ENCODE results near the gene NHS. TPM values are rescaled to one million over a fixed set of nuclear protein-coding genes. Genes with fewer than 3 reads are reported as not detected.
"Not testable (repeated sequence)": the region's sequence is repeated elsewhere in the genome, so short reads cannot be mapped to it uniquely, and the experiment has no call there.

The NHS gene
- total RNA-seq, 2 donors from 2014 or later = 6.0 to 7.3 TPM

DNA sequence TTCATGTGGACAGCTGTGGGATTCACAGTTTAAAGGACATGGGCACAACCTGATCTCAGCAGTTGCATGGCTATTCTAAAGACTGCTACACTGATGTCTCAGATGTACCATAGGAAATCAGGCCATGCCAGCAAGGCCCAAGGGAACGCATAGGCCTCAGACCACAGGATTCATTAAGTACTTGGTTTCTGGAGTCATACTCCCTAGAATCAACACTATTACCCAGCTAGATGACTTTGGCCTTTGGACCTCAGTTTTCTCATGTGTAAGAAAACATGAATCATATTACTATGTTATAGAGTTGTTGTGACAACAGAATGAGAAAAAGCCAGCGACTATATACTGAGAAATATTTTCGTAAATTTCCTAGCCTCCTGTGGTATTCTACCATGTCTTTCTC is 67.9 kb downstream of the NHS start:
- WGBS, 2 experiments (ENCODE audit: insufficient coverage in 1 of 2, insufficient read length in 1 of 2) = 87% methylated on average over 3 of the region's 3 CpGs; no CpG with 5 or more reads in 1 of the 2 experiments
- no peaks in the 10 kb centered on the region for H3K9me3 ChIP-seq (ENCODE audit: control insufficient read depth, low read length)

DNA sequence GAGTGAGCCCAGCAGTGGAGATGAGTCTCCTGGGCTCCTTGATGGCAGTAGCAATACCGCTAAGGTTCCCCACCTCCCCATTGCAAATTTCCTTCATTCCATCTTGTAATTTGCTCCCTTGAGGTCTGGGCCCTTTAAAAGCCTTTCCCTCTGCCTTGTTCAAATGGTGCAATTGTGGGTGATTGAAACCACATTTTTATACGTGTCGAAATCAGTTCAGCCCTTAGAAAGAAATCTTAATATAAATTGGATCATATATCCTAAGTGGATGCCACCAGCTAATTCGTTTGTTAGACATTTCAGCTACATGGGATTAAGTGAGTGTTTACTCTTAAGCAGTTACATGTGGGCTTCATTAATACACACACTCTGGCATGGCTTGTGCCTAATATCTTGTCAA is 68.6 kb downstream of the NHS start:
- Mint-ChIP-seq H3K27me3 (ENCODE audit: insufficient read depth) (no peaks in the 10 kb centered on the region), H3K4me1 (peaks cover 16% of the 10 kb centered on the region), H3K9me3 (no peaks in the 10 kb centered on the region), H3K36me3 (ENCODE audit: low read depth) (no peaks in the 10 kb centered on the region), H3K4me3 (no peak overlapping the region), H3K27ac (no peak overlapping the region)
- Histone ChIP-seq H3K27ac (ENCODE audit: low read depth, low read length) (no peak overlapping the region), H3K9me3 (ENCODE audit: control insufficient read depth, low read length) (no peaks in the 10 kb centered on the region), H3K27me3 (ENCODE audit: control insufficient read depth, insufficient read depth, low read length, poor library complexity, severe bottlenecking) (no peaks in the 10 kb centered on the region), H3K9ac (ENCODE audit: extremely low read depth, low read length, poor library complexity, severe bottlenecking) (no peak overlapping the region), H3K36me3 (ENCODE audit: control insufficient read depth, insufficient read depth, low read length) (no peaks in the 10 kb centered on the region), H3K4me1 (ENCODE audit: control insufficient read depth, insufficient read depth, low read length) (no peaks in the 10 kb centered on the region), H3K4me3 (ENCODE audit: low read length) (no peak overlapping the region)
- TF ChIP-seq, protein P1, sequence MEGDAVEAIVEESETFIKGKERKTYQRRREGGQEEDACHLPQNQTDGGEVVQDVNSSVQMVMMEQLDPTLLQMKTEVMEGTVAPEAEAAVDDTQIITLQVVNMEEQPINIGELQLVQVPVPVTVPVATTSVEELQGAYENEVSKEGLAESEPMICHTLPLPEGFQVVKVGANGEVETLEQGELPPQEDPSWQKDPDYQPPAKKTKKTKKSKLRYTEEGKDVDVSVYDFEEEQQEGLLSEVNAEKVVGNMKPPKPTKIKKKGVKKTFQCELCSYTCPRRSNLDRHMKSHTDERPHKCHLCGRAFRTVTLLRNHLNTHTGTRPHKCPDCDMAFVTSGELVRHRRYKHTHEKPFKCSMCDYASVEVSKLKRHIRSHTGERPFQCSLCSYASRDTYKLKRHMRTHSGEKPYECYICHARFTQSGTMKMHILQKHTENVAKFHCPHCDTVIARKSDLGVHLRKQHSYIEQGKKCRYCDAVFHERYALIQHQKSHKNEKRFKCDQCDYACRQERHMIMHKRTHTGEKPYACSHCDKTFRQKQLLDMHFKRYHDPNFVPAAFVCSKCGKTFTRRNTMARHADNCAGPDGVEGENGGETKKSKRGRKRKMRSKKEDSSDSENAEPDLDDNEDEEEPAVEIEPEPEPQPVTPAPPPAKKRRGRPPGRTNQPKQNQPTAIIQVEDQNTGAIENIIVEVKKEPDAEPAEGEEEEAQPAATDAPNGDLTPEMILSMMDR (conservative IDR thresholded peaks at IDR 0.05) = no peak
- no peak for DNase-seq
- WGBS, 2 experiments (ENCODE audit: insufficient coverage in 1 of 2, insufficient read length in 1 of 2) = 90% methylated on average over 2 of the region's 4 CpGs; no CpG with 5 or more reads in 1 of the 2 experiments

More for the DNA sequence above, 67.9 kb downstream of the NHS start:
- Histone ChIP-seq H3K36me3 (ENCODE audit: control insufficient read depth, insufficient read depth, low read length) (no peaks in the 10 kb centered on the region), H3K4me3 (ENCODE audit: low read length) (no peak overlapping the region), H3K9ac (ENCODE audit: extremely low read depth, low read length, poor library complexity, severe bottlenecking) (no peak overlapping the region), H3K4me1 (ENCODE audit: control insufficient read depth, insufficient read depth, low read length) (no peaks in the 10 kb centered on the region), H3K27me3 (ENCODE audit: control insufficient read depth, insufficient read depth, low read length, poor library complexity, severe bottlenecking) (no peaks in the 10 kb centered on the region), H3K27ac (ENCODE audit: low read depth, low read length) (no peak overlapping the region)
- DNase-seq = no peak
- no peaks in the 10 kb centered on the region for H3K27me3 Mint-ChIP-seq (ENCODE audit: insufficient read depth)
- no peaks in the 10 kb centered on the region for H3K36me3 Mint-ChIP-seq (ENCODE audit: low read depth)
- H3K4me3 Mint-ChIP-seq = no peak overlapping the region
- TF ChIP-seq, protein P1 (conservative IDR thresholded peaks at IDR 0.05) = no peak
- no peak overlapping the region for H3K27ac Mint-ChIP-seq
- H3K9me3 Mint-ChIP-seq = no peaks in the 10 kb centered on the region
- H3K4me1 Mint-ChIP-seq = peaks cover 16% of the 10 kb centered on the region

DNA sequence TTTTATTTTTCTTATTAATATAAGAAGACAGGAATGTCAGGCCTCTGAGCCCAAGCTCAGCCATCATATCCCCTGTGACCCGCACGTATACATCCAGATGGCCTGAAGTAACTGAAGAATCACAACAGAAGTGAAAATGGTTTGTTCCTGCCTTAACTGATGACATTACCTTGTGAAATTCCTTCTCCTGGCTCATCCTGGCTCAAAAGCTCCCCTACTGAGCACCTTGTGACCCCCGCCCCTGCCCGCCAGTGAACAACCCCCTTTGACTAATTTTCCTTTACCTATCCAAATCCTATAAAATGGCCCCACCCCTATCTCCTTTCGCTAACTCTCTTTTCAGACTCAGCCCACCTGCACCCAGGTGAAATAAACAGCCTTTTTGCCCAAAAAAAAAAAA is 71.3 kb downstream of the NHS start:
- not testable (repeated sequence) for H3K4me3 ChIP-seq (ENCODE audit: low read length); H3K9me3 ChIP-seq (ENCODE audit: control insufficient read depth, low read length); H3K4me1 ChIP-seq (ENCODE audit: control insufficient read depth, insufficient read depth, low read length); H3K27me3 ChIP-seq (ENCODE audit: control insufficient read depth, insufficient read depth, low read length, poor library complexity, severe bottlenecking); H3K9ac ChIP-seq (ENCODE audit: extremely low read depth, low read length, poor library complexity, severe bottlenecking); H3K9me3 Mint-ChIP-seq; H3K27me3 Mint-ChIP-seq (ENCODE audit: insufficient read depth); H3K27ac ChIP-seq (ENCODE audit: low read depth, low read length); H3K36me3 ChIP-seq (ENCODE audit: control insufficient read depth, insufficient read depth, low read length); H3K36me3 Mint-ChIP-seq (ENCODE audit: low read depth)
- 52% methylated on average over 5 of the region's 5 CpGs; no CpG with 5 or more reads in 1 of the 2 experiments for WGBS, 2 experiments (ENCODE audit: insufficient coverage in 1 of 2, insufficient read length in 1 of 2)
- Mint-ChIP-seq H3K4me1 (peaks cover 26% of the 10 kb centered on the region), H3K4me3 (peak overlapping the region; percentile 15), H3K27ac (peak overlapping the region; percentile 92)
- peak; percentile 53 for DNase-seq

DNA sequence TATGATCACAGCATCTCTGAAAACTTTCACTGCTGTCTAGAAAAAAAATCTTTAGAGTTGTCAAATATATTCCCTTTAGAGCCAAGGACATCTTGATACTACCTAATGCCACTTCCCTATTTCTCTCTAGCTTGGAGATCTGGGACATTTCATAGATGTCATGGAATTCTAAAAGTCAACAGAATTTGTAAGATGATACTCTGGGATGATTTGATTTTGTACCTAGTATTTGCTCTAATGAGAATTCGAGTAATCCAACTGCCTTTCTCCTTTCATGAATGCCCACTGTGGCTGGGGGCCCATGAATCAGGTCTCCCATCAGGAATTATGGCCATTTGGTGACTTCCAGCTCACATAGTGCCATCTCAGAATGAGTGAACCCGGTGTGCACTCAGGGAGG is 73.2 kb downstream of the NHS start:
- H3K36me3 Mint-ChIP-seq (ENCODE audit: low read depth) = no peaks in the 10 kb centered on the region
- H3K9me3 ChIP-seq (ENCODE audit: control insufficient read depth, low read length) = no peaks in the 10 kb centered on the region
- no peak overlapping the region for H3K9ac ChIP-seq (ENCODE audit: extremely low read depth, low read length, poor library complexity, severe bottlenecking)
- no peaks in the 10 kb centered on the region for H3K4me1 ChIP-seq (ENCODE audit: control insufficient read depth, insufficient read depth, low read length)
- no peak overlapping the region for H3K4me3 ChIP-seq (ENCODE audit: low read length)
- H3K4me3 Mint-ChIP-seq = no peak overlapping the region
- peaks cover 26% of the 10 kb centered on the region for H3K4me1 Mint-ChIP-seq
- H3K36me3 ChIP-seq (ENCODE audit: control insufficient read depth, insufficient read depth, low read length) = no peaks in the 10 kb centered on the region
- 88 to 100% methylated on average over 1 to 2 of the region's 2 CpGs for WGBS, 2 experiments (ENCODE audit: insufficient coverage in 1 of 2, insufficient read length in 1 of 2)
- TF ChIP-seq, protein P1 (conservative IDR thresholded peaks at IDR 0.05) = no peak
- no peak overlapping the region for H3K27ac ChIP-seq (ENCODE audit: low read depth, low read length)
- no peak for DNase-seq
- no peaks in the 10 kb centered on the region for H3K27me3 ChIP-seq (ENCODE audit: control insufficient read depth, insufficient read depth, low read length, poor library complexity, severe bottlenecking)
- no peaks in the 10 kb centered on the region for H3K27me3 Mint-ChIP-seq (ENCODE audit: insufficient read depth)
- H3K9me3 Mint-ChIP-seq = no peaks in the 10 kb centered on the region
- no peak overlapping the region for H3K27ac Mint-ChIP-seq
